K562 (cell line): ENCODE results near the gene TBC1D20. TPM values are rescaled to one million over a fixed set of nuclear protein-coding genes. Genes with fewer than 3 reads are reported as not detected.
"Not testable (repeated sequence)": the region's sequence is repeated elsewhere in the genome, so short reads cannot be mapped to it uniquely, and the experiment has no call there.

Experiments used
- ATAC-seq: fragments of 200-7000 bp; cut with Tn5 transposase; 3 replicates; pipeline ENCODE4 v1.9.1; 2020; ENCODE audit warnings: moderate library complexity
- BruUV-seq: library from RNA; stranded (reverse); fragments of 400-500 nt; replicated peaks from 2 replicates; lab custom pipeline; 2021; lab: Mats Ljungman, UMichigan
- CTCF ChIA-PET: fragments of 300-600 bp; formaldehyde crosslinking; extraction: SDS; loops from one replicate; lab custom pipeline; 2021; ENCODE audit warnings: low intra/inter-chr PET ratio; lab: Yijun Ruan, JAX
- POLR2A ChIA-PET: fragments of 300-600, 350-650 bp; sonication (Branson Sonifier 250); formaldehyde crosslinking; extraction: SDS; loops from one replicate; lab custom pipeline; 2021; ENCODE audit warnings: antibody characterized with exemption, inconsistent platforms; lab: Yijun Ruan, JAX
- DNase-seq, 4 experiments: peaks; one replicate each; pipeline versions ENCODE4 v3.0.0 to v3.0.0-alpha.2; 2011 to 2018; ENCODE audit warnings: low spot score in 3 of 4, mixed read lengths in 3 of 4; ENCODE audit errors: extremely low read depth in 1 of 4
- FAIRE-seq: peaks from 2 replicates; lab custom pipeline; 2011; peaks lifted over from hg19 to GRCh38; lab: Jason Lieb, UNC
- H2AFZ ChIP-seq: 2 replicates; pipeline ENCODE4 v1.6.0; 2011; ENCODE audit warnings: low read depth, low read length, control low read depth, inconsistent platforms
- H3K27ac ChIP-seq: fragments of 200-600 bp; 3 replicates; pipeline ENCODE4 v1.8.0; 2011; ENCODE audit warnings: low read depth, mild to moderate bottlenecking, control low read depth, inconsistent platforms, low read length, moderate library complexity, mixed read lengths; ENCODE audit errors: extremely low read depth
- H3K27me3 ChIP-seq, 2 experiments: fragments of 300-600 bp in 1 of 2; 2 replicates in 1 of 2; 3 replicates in 1 of 2; pipeline versions ENCODE4 v1.6.0 to v1.8.0; 2011; ENCODE audit warnings: inconsistent platforms in 2 of 2, low read length in 2 of 2, mild to moderate bottlenecking in 1 of 2, mixed read lengths in 1 of 2, moderate library complexity in 1 of 2; ENCODE audit not compliant: control insufficient read depth in 2 of 2, insufficient read depth in 2 of 2
- H3K36me3 ChIP-seq: fragments of 300-600 bp; 3 replicates; pipeline ENCODE4 v1.8.0; 2011; ENCODE audit warnings: mild to moderate bottlenecking, low read length, inconsistent platforms; ENCODE audit not compliant: control insufficient read depth, insufficient read depth
- H3K4me1 ChIP-seq, 2 experiments: fragments of 200-600 bp in 1 of 2; replicated peaks in 1 of 2; 2 replicates in 1 of 2; 3 replicates in 1 of 2; pipeline versions ENCODE4 v1.5.1 to v1.8.0; 2011; ENCODE audit warnings: inconsistent platforms in 2 of 2, low read length in 2 of 2, mild to moderate bottlenecking in 1 of 2, mixed read lengths in 1 of 2, moderate library complexity in 1 of 2; ENCODE audit not compliant: control insufficient read depth in 2 of 2, insufficient read depth in 2 of 2
- H3K4me2 ChIP-seq: 2 replicates; pipeline ENCODE4 v1.6.1; 2011; ENCODE audit warnings: low read length, control low read depth, inconsistent platforms, mixed read lengths; ENCODE audit not compliant: insufficient read depth
- H3K4me3 ChIP-seq: fragments of 200-600 bp; sonication (generic), shearing (Covaris generic); 2 replicates; pipeline ENCODE4 v1.5.1; 2016; ENCODE audit warnings: control low read depth, inconsistent platforms
- H3K79me2 ChIP-seq: fragments of 200-600 bp; 3 replicates; pipeline ENCODE4 v1.8.0; 2011; ENCODE audit warnings: low read length, inconsistent platforms; ENCODE audit not compliant: control insufficient read depth, insufficient read depth
- H3K9ac ChIP-seq, 2 experiments: 2 replicates each; pipeline versions ENCODE4 v1.6.0 to v1.6.1; 2011; ENCODE audit warnings: low read depth in 2 of 2, low read length in 2 of 2, control low read depth in 1 of 2, inconsistent platforms in 1 of 2, mild to moderate bottlenecking in 1 of 2, mixed read lengths in 1 of 2; ENCODE audit not compliant: insufficient read depth in 1 of 2
- H3K9me1 ChIP-seq: one replicate; pipeline ENCODE4 v1.6.0; 2011; ENCODE audit warnings: inconsistent platforms, mild to moderate bottlenecking, low read length, moderate library complexity; ENCODE audit not compliant: control insufficient read depth, insufficient read depth
- H3K9me3 ChIP-seq: replicated peaks from 2 replicates; pipeline ENCODE4 v1.5.1; 2011; ENCODE audit warnings: low read depth, low read length, inconsistent platforms; ENCODE audit not compliant: control insufficient read depth, insufficient read depth
- H4K20me1 ChIP-seq: replicated peaks from 2 replicates; pipeline ENCODE4 v1.6.1; 2011; ENCODE audit warnings: low read length, inconsistent platforms, mixed read lengths; ENCODE audit not compliant: control insufficient read depth, insufficient read depth
- BCOR ChIP-seq: fragments of 450-650 bp; IDR thresholded peaks from 2 replicates; pipeline ENCODE4 v1.6.1; 2016
- POLR2B ChIP-seq: fragments of 450-650 bp; IDR thresholded peaks from 2 replicates; pipeline ENCODE4 v1.6.1; 2018; ENCODE audit warnings: low read depth; ENCODE audit not compliant: partially characterized antibody
- POLR2G ChIP-seq: fragments of 200-400 bp; formaldehyde crosslinking; IDR thresholded peaks from 2 replicates; pipeline ENCODE4 v1.6.1; 2017; ENCODE audit warnings: low read depth, mild to moderate bottlenecking, antibody characterized with exemption, low read length, moderate library complexity
- POLR2H ChIP-seq: IDR thresholded peaks from 2 replicates; pipeline ENCODE4 v1.6.1; 2016; ENCODE audit warnings: missing genetic modification characterization, low read depth, mild to moderate bottlenecking, control low read depth, missing compliant biosample characterization, moderate library complexity
- RBFOX2 ChIP-seq: fragments of 200-400 bp; formaldehyde crosslinking; IDR thresholded peaks from 2 replicates; pipeline ENCODE4 v1.6.1; 2017; ENCODE audit warnings: low read depth, mild to moderate bottlenecking, low read length, moderate library complexity
- RBM25 ChIP-seq: fragments of 200-400 bp; formaldehyde crosslinking; IDR thresholded peaks from 2 replicates; pipeline ENCODE4 v1.6.1; 2018; ENCODE audit warnings: low read length, low read depth, moderate library complexity; ENCODE audit not compliant: severe bottlenecking
- SUPT5H ChIP-seq: fragments of 450-650 bp; IDR thresholded peaks from 2 replicates; pipeline ENCODE4 v1.6.1; 2016
- ZNF146 ChIP-seq: IDR thresholded peaks from one replicate; pipeline ENCODE4 v1.6.1; 2018; ENCODE audit warnings: missing compliant biosample characterization; ENCODE audit not compliant: unreplicated experiment
- ZNF696 ChIP-seq: fragments of 250-450 bp; sonication (Bioruptor Pico); conservative IDR thresholded peaks from 2 replicates; pipeline ENCODE4 v1.4.0; 2020; ENCODE audit warnings: mild to moderate bottlenecking, moderate library complexity
- WGBS: fragments of 100-300 bp; shearing (Covaris generic); methylation state at CpG from one replicate; pipeline ENCODE4 v1.1.6; 2016; ENCODE audit warnings: low coverage, mixed read lengths; ENCODE audit not compliant: insufficient coverage; ENCODE audit errors: missing lambda C conversion rate; 5-methylcytosine and 5-hydroxymethylcytosine counted together
- in situ Hi-C: fragments of 300-500 bp; cut with MboI; formaldehyde crosslinking; loops from 4 replicates; pipeline ENCODE4 v1.15.0; 2018; ENCODE audit warnings: inconsistent platforms, mixed read lengths
- intact Hi-C: fragments of 100-400 bp; cut with micrococcal nuclease; formaldehyde crosslinking; loops from 2 replicates; pipeline ENCODE4 v1.14.2; 2022
- polyA plus RNA-seq, 8 experiments: library from polyadenylated mRNA; depleted of rRNA in 4 of 8; stranded (reverse) in 5 of 8; unstranded in 3 of 8; fragments of >200 nt; fragmentation: Nextera tagmentation in 2 of 8; fragmentation: Illumina TruSeq in 1 of 8; extraction: Ambion mirVana in 2 of 8; extraction: Trizol in 1 of 8; gene quantifications; 2 replicates each; pipeline versions ENCODE4 v1.2.1 to v1.2.3, GENCODE V29; 2011 to 2014; ENCODE audit warnings: inconsistent platforms in 1 of 8, missing spikeins in 1 of 8
- total RNA-seq, 7 experiments: library from RNA; depleted of rRNA in 6 of 7; stranded (reverse); fragments of >200 nt in 6 of 7; fragmentation: Illumina TruSeq in 2 of 7; extraction: Trizol in 2 of 7; gene quantifications; 2 replicates each; pipeline versions ENCODE4 v1.2.1 to v1.2.3, GENCODE V29; 2011 to 2021; ENCODE audit warnings: low replicate concordance in 1 of 7

TBC1D20 gene
- total and polyA plus RNA-seq, 9 of the 15 experiments (the other 6 are each of a cell fraction or from before 2014, with no cell fraction given), result 7.0 to 25.3 (median 15.1) TPM

- DNase-seq (no peak), FAIRE-seq (no peak), ATAC-seq (no peak)
- 100% methylated on average over 3 of the region's 3 CpGs for WGBS
- H3K79me2 ChIP-seq, result peaks cover 64% of the 10 kb centered on the region
- no peak overlapping the region for H3K4me2 ChIP-seq
- BruUV-seq, result no TSS peak
- no peak overlapping the region for H2AFZ ChIP-seq
- no peak overlapping the region for H3K4me3 ChIP-seq
- TF ChIP-seq POLR2B, result peak; percentile 43
- TF ChIP-seq RBM25, result peak; percentile 89
- TF ChIP-seq ZNF696 (CRISPR knock-in tag), result no peak
- TF ChIP-seq POLR2H (tag), result peak; percentile 50; the same call in 1 of the 2 replicates
- peak; percentile 99 for TF ChIP-seq ZNF146 (CRISPR knock-in tag)
- 0 out of 2 replicates have a peak, but pooled peaks have one; percentile 14 for TF ChIP-seq BCOR
- H3K9me3 ChIP-seq, result no peaks in the 10 kb centered on the region
- peaks cover 6% of the 10 kb centered on the region for H4K20me1 ChIP-seq
- ChIA-PET CTCF (no interaction called here), POLR2A (interaction anchor here (0.6 to 7.6 kb wide), 4 partner anchors 10 to 121 kb away, joined by 3 to 95 read pairs (median 7); no protein-coding TSS in a partner anchor)
- H3K9me1 ChIP-seq, result no peaks in the 10 kb centered on the region
- no peaks in the 10 kb centered on the region for H3K27me3 ChIP-seq
- intact Hi-C loops, result no loop called here
- no peak overlapping the region for H3K27ac ChIP-seq
- no peak overlapping the region for H3K9ac ChIP-seq
- peaks cover 85% of the 10 kb centered on the region for H3K36me3 ChIP-seq
- peaks cover 8 to 14% of the 10 kb centered on the region in 2 experiments; a peak in 4 of 5 replicates for H3K4me1 ChIP-seq
- in situ Hi-C loops, result no loop called here
Measured at GRCh38 chr20:387520-387919, 74.8 kb downstream of the TBC1D20 start.

GRCh38 chr20:386634-387033, 75.7 kb downstream of the TBC1D20 start:
- DNase-seq, in situ Hi-C loops, H3K4me3 ChIP-seq, H3K4me2 ChIP-seq, H3K9ac ChIP-seq, BruUV-seq, CTCF ChIA-PET, ATAC-seq, H3K27ac ChIP-seq, H3K9me3 ChIP-seq, H2AFZ ChIP-seq, intact Hi-C loops, H3K27me3 ChIP-seq, FAIRE-seq, H3K9me1 ChIP-seq: not testable (repeated sequence)
- H3K79me2 ChIP-seq, result peaks cover 73% of the 10 kb centered on the region
- H4K20me1 ChIP-seq, result peaks cover 11% of the 10 kb centered on the region
- peaks cover 14% of the 10 kb centered on the region in 2 experiments; a peak in 4 of 5 replicates for H3K4me1 ChIP-seq
- TF ChIP-seq POLR2G (peak; percentile 56; the same call in 1 of the 2 replicates), SUPT5H (peak; percentile 20; the same call in 1 of the 2 replicates), RBFOX2 (peak; percentile 62)
- peaks cover 81% of the 10 kb centered on the region for H3K36me3 ChIP-seq
- WGBS, result 95% methylated on average over 7 of the region's 8 CpGs
- POLR2A ChIA-PET, result interaction anchor here (0.6 to 9.2 kb wide), 4 partner anchors 11 to 56 kb away, joined by 5 to 100 read pairs (median 53); no protein-coding TSS in a partner anchor
